Activated CD4-positive, alpha-beta memory T cell treated with anti-CD3 and anti-CD28 coated beads, Interleukin-2, amount 10 ng/mL, durations not matched to agents 7 days and 5 days (primary cell): ENCODE data around the gene RHBDF1. TPM values are rescaled to one million over a fixed set of nuclear protein-coding genes. Genes with fewer than 3 reads are reported as not detected.

Experiments used
- CTCF ChIA-PET: fragments of 350-600 bp; sonication (Branson Sonifier 250); formaldehyde crosslinking; loops from one replicate; lab custom pipeline; 2021; ENCODE audit warnings: antibody characterized with exemption, inconsistent platforms; lab: Charles Lee
- POLR2A ChIA-PET: fragments of 350-600 bp; sonication (Branson Sonifier 250); formaldehyde crosslinking; loops from one replicate; lab custom pipeline; 2021; ENCODE audit warnings: antibody characterized with exemption; lab: Charles Lee
- DNase-seq: peaks from one replicate; pipeline ENCODE4 v3.0.0-alpha.2; 2020
- H3K27ac Mint-ChIP-seq: one replicate; pipeline ENCODE4 v1.8.0; 2021; ENCODE audit warnings: mild to moderate bottlenecking, mixed read lengths
- H3K27me3 Mint-ChIP-seq: one replicate; pipeline ENCODE4 v1.8.0; 2021; ENCODE audit warnings: mixed read lengths
- H3K36me3 Mint-ChIP-seq: one replicate; pipeline ENCODE4 v1.8.0; 2021; ENCODE audit warnings: low read depth, mixed read lengths
- H3K4me1 Mint-ChIP-seq: one replicate; pipeline ENCODE4 v1.8.0; 2021; ENCODE audit warnings: mixed read lengths
- H3K4me3 Mint-ChIP-seq: one replicate; pipeline ENCODE4 v1.8.0; 2021; ENCODE audit warnings: mild to moderate bottlenecking, mixed read lengths
- H3K9me3 Mint-ChIP-seq: one replicate; pipeline ENCODE4 v1.8.0; 2021; ENCODE audit warnings: mixed read lengths
- total RNA-seq, 2 experiments: library from RNA; stranded (reverse); gene quantifications; one replicate each; pipeline ENCODE4 v1.2.3, GENCODE V29; 2021

Gene RHBDF1
- total RNA-seq, 2 experiments from 2014 or later: 0.18 to 0.23 TPM

GRCh38 chr16:78444-79150 lies 6.2 kb upstream of the RHBDF1 start:
- H3K4me1 Mint-ChIP-seq: peaks cover 34% of the 10 kb centered on the region
- H3K4me3 Mint-ChIP-seq: peak overlapping the region; percentile 84
- H3K9me3 Mint-ChIP-seq: no peaks in the 10 kb centered on the region
- CTCF ChIA-PET: interaction anchor here (1.1 to 1.4 kb wide), 2 partner anchors 18 to 28 kb away, joined by 3 to 7 read pairs; no protein-coding TSS in a partner anchor
- POLR2A ChIA-PET: interaction anchor here (1.1 to 3.2 kb wide), 4 partner anchors 10 to 25 kb away, joined by 3 to 18 read pairs (median 10); partner anchors contain the start of genes POLR3K and SNRNP25
- H3K36me3 Mint-ChIP-seq: peaks cover 9% of the 10 kb centered on the region
- peak overlapping the region; percentile 82 for H3K27ac Mint-ChIP-seq
- H3K27me3 Mint-ChIP-seq: peaks cover 11% of the 10 kb centered on the region
- DNase-seq: peak; percentile 28

GRCh38 chr16:77807-78443 lies 5.5 kb upstream of the RHBDF1 start, which contains the start of gene MPG:
TSS of gene MPG (plus strand) at chr16:78225. CDS start at chr16:78310, 85 bp downstream.
- ChIA-PET CTCF (interaction anchor here (1.1 to 3.0 kb wide), 4 partner anchors 12 to 19 kb away, joined by 3 to 15 read pairs (median 6); no protein-coding TSS in a partner anchor), POLR2A (interaction anchor here (0.9 to 3.2 kb wide), 9 partner anchors 9 to 151 kb away, joined by 3 to 18 read pairs (median 4); partner anchors contain the start of genes LUC7L, POLR3K and SNRNP25)
- H3K4me1 Mint-ChIP-seq: peaks cover 33% of the 10 kb centered on the region
- H3K4me3 Mint-ChIP-seq: peak within 1 kb of the TSS; percentile 84
- peak within 1 kb of the TSS; percentile 82 for H3K27ac Mint-ChIP-seq
- no peaks in the 10 kb centered on the region for H3K9me3 Mint-ChIP-seq
- H3K36me3 Mint-ChIP-seq: peaks cover 9% of the 10 kb centered on the region
- H3K27me3 Mint-ChIP-seq: peaks cover 18% of the 10 kb centered on the region
- peak; percentile 85 for DNase-seq

GRCh38 chr16:77273-77806 lies 4.9 kb upstream of the RHBDF1 start:
- DNase-seq: peak; percentile 45
- Mint-ChIP-seq H3K36me3 (peaks cover 9% of the 10 kb centered on the region), H3K4me1 (peaks cover 35% of the 10 kb centered on the region), H3K27ac (peak overlapping the region; percentile 67), H3K4me3 (peak overlapping the region; percentile 71), H3K27me3 (peaks cover 21% of the 10 kb centered on the region), H3K9me3 (no peaks in the 10 kb centered on the region)
- POLR2A ChIA-PET: interaction anchor here (0.9 to 3.2 kb wide), 8 partner anchors 8 to 152 kb away, joined by 3 to 18 read pairs (median 4); partner anchors contain the start of genes LUC7L, POLR3K and SNRNP25
- CTCF ChIA-PET: interaction anchor here (0.7 to 3.0 kb wide), 5 partner anchors 11 to 29 kb away, joined by 3 to 15 read pairs (median 4); partner anchors contain the start of genes POLR3K and SNRNP25

- H3K36me3 Mint-ChIP-seq: peaks cover 9% of the 10 kb centered on the region
- peak; percentile 26 for DNase-seq
- H3K27me3 Mint-ChIP-seq: peaks cover 22% of the 10 kb centered on the region
- peak overlapping the region; percentile 71 for H3K4me3 Mint-ChIP-seq
- no peaks in the 10 kb centered on the region for H3K9me3 Mint-ChIP-seq
- H3K4me1 Mint-ChIP-seq: peaks cover 35% of the 10 kb centered on the region
- POLR2A ChIA-PET: interaction anchor here (0.9 to 3.2 kb wide), 8 partner anchors 8 to 152 kb away, joined by 3 to 18 read pairs (median 4); partner anchors contain the start of genes LUC7L, POLR3K and SNRNP25
- peak overlapping the region; percentile 47 for H3K27ac Mint-ChIP-seq
- CTCF ChIA-PET: interaction anchor here (0.7 to 3.0 kb wide), 5 partner anchors 11 to 30 kb away, joined by 3 to 15 read pairs (median 4); partner anchors contain the start of genes POLR3K and SNRNP25
These were observed 4.3 kb upstream of the RHBDF1 start for GRCh38 chr16:76535-77272.

- Mint-ChIP-seq H3K36me3 (peaks cover 9% of the 10 kb centered on the region), H3K27ac (no peak overlapping the region), H3K4me3 (peak overlapping the region; percentile 71), H3K4me1 (peaks cover 36% of the 10 kb centered on the region), H3K27me3 (peaks cover 27% of the 10 kb centered on the region), H3K9me3 (no peaks in the 10 kb centered on the region)
- ChIA-PET CTCF (interaction anchor here (0.9 to 3.0 kb wide), 4 partner anchors 10 to 22 kb away, joined by 3 to 15 read pairs (median 6); partner anchors contain the start of genes POLR3K and SNRNP25), POLR2A (interaction anchor here (3.2 kb wide), 1 partner anchor 22 kb away, joined by 18 read pairs; the partner anchor contains the start of genes POLR3K and SNRNP25)
- no peak for DNase-seq
These were observed 3.4 kb upstream of the RHBDF1 start for GRCh38 chr16:75580-76501.

- Mint-ChIP-seq H3K27ac (no peak overlapping the region), H3K4me1 (peaks cover 35% of the 10 kb centered on the region), H3K27me3 (peaks cover 35% of the 10 kb centered on the region), H3K36me3 (peaks cover 6% of the 10 kb centered on the region), H3K9me3 (no peaks in the 10 kb centered on the region), H3K4me3 (no peak overlapping the region)
- DNase-seq: no peak
- ChIA-PET CTCF (interaction anchor here (0.9 to 3.0 kb wide), 5 partner anchors 9 to 22 kb away, joined by 4 to 15 read pairs (median 6); no protein-coding TSS in a partner anchor), POLR2A (interaction anchor here (1.3 kb wide), 1 partner anchor 21 kb away, joined by 5 read pairs; the partner anchor contains the start of genes POLR3K and SNRNP25)
These were observed 2.4 kb upstream of the RHBDF1 start for GRCh38 chr16:74747-75334.

GRCh38 chr16:74051-74746 lies 1.8 kb upstream of the RHBDF1 start:
- no peak for DNase-seq
- Mint-ChIP-seq H3K27me3 (peaks cover 41% of the 10 kb centered on the region), H3K4me3 (no peak overlapping the region), H3K36me3 (no peaks in the 10 kb centered on the region), H3K4me1 (peaks cover 29% of the 10 kb centered on the region), H3K27ac (no peak overlapping the region), H3K9me3 (no peaks in the 10 kb centered on the region)
- ChIA-PET POLR2A (interaction anchor here (1.3 kb wide), 1 partner anchor 21 kb away, joined by 5 read pairs; the partner anchor contains the start of genes POLR3K and SNRNP25), CTCF (interaction anchor here (1.0 to 1.4 kb wide), 3 partner anchors 9 to 33 kb away, joined by 4 to 6 read pairs (median 4); no protein-coding TSS in a partner anchor)

GRCh38 chr16:71540-72401 lies 660 bp downstream of the RHBDF1 start:
- Mint-ChIP-seq H3K4me3 (no peak overlapping the region), H3K27me3 (peaks cover 41% of the 10 kb centered on the region), H3K9me3 (no peaks in the 10 kb centered on the region), H3K27ac (no peak overlapping the region), H3K4me1 (peaks cover 15% of the 10 kb centered on the region), H3K36me3 (no peaks in the 10 kb centered on the region)
- ChIA-PET CTCF (no interaction called here), POLR2A (interaction anchor here (1.1 kb wide), 1 partner anchor 16 kb away, joined by 3 read pairs; no protein-coding TSS in a partner anchor)
- no peak for DNase-seq

- H3K9me3 Mint-ChIP-seq: no peaks in the 10 kb centered on the region
- H3K36me3 Mint-ChIP-seq: no peaks in the 10 kb centered on the region
- POLR2A ChIA-PET: interaction anchor here (0.6 to 1.1 kb wide), 2 partner anchors 15 to 23 kb away, joined by 3 read pairs; no protein-coding TSS in a partner anchor
- H3K27ac Mint-ChIP-seq: no peak overlapping the region
- DNase-seq: no peak
- H3K4me3 Mint-ChIP-seq: no peak overlapping the region
- peaks cover 9% of the 10 kb centered on the region for H3K4me1 Mint-ChIP-seq
- H3K27me3 Mint-ChIP-seq: peaks cover 41% of the 10 kb centered on the region
- CTCF ChIA-PET: no interaction called here
These were observed 1.3 kb downstream of the RHBDF1 start for GRCh38 chr16:71210-71539.
